Omental fat pad (tissue), 4 donors: ENCODE data around the gene PTPRCAP. TPM values are rescaled to one million over a fixed set of nuclear protein-coding genes. Genes with fewer than 3 reads are reported as not detected.

Source experiments
- ATAC-seq: fragments of 150-250 bp; one replicate; pipeline ENCODE4 v1.9.1; 2016; ENCODE audit warnings: mild to moderate bottlenecking, moderate library complexity; ENCODE audit not compliant: low FRiP score
- DNase-seq: peaks from one replicate; pipeline ENCODE4 v3.0.0-alpha.2; 2019; ENCODE audit warnings: low spot score
- total RNA-seq, 4 donors: library from RNA; depleted of rRNA; stranded (reverse); fragments of >200 nt; gene quantifications; one replicate each; pipeline ENCODE4 v1.1.0, GENCODE V29; 2016
- TF ChIP-seq, protein P1 (sequence below), 3 donors: fragments of 450-650 bp; IDR thresholded peaks; one replicate each; pipeline ENCODE4 v1.5.1; 2016 to 2017; ENCODE audit warnings: antibody characterized with exemption in 3 of 3, mild to moderate bottlenecking in 3 of 3, moderate library complexity in 2 of 3

PTPRCAP gene
- total RNA-seq, 4 donors from 2014 or later, result 5.5 to 6.7 (median 6.3) TPM

DNA sequence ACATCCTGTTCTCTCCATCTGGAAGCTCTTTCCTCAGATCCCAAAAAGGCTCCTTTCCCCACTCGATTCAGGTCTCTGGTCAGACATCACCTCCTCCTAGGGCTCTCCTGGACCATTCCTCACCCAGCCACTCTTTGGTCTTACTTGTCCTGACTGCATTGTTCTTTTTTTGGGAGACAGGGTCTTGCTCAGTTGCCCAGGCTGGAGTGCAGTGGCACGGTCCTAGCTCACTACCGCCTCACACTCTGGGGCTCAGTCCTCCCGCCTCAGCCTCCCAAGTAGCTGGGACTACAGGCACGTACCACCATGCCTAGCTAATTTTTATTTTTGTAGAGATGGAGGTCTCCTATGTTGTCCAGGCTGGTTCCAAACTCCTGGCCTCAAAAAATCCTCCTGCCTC, 8.0 kb upstream of the PTPRCAP start:
- ATAC-seq (no peak), DNase-seq (no peak)
- TF ChIP-seq, protein P1, sequence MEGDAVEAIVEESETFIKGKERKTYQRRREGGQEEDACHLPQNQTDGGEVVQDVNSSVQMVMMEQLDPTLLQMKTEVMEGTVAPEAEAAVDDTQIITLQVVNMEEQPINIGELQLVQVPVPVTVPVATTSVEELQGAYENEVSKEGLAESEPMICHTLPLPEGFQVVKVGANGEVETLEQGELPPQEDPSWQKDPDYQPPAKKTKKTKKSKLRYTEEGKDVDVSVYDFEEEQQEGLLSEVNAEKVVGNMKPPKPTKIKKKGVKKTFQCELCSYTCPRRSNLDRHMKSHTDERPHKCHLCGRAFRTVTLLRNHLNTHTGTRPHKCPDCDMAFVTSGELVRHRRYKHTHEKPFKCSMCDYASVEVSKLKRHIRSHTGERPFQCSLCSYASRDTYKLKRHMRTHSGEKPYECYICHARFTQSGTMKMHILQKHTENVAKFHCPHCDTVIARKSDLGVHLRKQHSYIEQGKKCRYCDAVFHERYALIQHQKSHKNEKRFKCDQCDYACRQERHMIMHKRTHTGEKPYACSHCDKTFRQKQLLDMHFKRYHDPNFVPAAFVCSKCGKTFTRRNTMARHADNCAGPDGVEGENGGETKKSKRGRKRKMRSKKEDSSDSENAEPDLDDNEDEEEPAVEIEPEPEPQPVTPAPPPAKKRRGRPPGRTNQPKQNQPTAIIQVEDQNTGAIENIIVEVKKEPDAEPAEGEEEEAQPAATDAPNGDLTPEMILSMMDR (IDR thresholded peaks at IDR 0.05), result no peak

DNA sequence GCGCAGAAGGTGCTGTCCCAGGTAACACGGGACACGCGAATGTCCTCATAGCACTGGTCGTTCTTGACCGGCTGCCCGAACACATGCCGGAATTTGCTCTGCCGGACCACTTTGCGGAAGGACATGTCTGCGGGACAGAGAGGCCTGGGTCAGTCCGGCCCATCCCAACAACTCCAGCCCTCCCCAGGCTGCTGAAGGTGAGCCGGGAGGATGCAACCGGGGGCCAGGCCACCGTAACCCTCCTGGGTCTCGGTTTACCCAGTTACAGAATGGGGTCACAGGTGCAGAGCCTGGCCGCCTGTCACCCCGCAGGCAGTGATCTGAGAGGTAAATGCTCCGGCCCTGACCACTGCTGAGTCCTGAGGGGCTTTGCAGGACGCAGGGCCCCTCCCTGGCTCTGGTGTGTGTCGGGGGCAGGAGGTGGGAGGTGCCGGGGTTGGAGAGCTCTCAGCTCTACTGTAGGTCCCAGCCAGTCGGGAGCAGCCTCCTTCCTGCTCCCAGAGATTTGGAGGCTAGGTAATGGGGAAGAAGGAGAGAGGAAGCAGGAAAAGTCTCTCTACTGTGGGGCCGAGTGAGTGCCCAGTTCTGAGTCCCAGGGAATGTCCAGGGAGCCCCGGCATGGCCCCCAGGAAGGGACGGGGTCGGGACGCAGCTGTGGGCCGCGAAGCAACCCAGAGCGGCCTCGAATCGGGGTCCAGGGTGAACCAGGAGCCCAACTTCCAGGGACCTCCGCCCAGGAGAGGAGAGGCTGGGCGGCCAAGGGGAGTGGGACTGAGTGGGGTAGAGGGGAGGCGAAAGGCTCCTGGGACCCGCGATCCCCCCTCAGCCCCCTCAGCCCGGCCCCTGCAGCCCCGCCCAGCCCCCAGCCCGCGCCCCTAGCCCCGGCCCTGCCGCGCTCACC, 5.3 kb upstream of the PTPRCAP start:
- TF ChIP-seq, protein P1 (IDR thresholded peaks at IDR 0.05), result no peak
- ATAC-seq (peak; percentile 20), DNase-seq (no peak)

DNA sequence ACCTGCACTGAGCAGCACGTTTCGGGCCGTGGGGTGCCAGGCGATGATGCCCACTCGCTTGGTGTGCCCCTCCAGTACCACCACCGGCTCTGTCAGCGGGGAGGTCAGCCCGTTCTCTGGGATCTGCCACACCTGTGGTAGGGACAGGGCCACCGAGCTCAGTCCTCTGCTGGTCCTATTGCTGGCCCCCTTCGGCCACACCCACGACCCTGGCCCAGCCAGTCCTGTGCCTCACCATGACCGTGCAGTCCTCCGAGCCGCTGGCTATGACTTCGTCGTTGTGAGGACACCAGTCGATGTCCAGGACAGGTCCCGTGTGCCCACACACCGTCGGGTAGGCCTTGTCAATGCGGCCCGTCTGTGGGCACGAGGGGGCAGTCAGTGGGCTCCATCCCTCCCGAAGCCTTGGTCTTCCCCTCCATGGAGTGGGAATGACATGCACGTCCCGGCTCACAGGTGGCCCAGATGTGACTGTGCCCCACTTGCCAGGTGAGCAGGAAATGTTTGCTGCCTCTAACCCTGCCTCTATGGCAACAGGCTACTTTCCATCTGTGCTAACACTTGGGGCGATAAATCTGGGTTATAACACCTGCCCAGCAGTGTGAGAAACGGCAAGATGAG, 4.4 kb upstream of the PTPRCAP start:
- DNase-seq (no peak), ATAC-seq (no peak)
- TF ChIP-seq, protein P1 (IDR thresholded peaks at IDR 0.05), result no peak

DNA sequence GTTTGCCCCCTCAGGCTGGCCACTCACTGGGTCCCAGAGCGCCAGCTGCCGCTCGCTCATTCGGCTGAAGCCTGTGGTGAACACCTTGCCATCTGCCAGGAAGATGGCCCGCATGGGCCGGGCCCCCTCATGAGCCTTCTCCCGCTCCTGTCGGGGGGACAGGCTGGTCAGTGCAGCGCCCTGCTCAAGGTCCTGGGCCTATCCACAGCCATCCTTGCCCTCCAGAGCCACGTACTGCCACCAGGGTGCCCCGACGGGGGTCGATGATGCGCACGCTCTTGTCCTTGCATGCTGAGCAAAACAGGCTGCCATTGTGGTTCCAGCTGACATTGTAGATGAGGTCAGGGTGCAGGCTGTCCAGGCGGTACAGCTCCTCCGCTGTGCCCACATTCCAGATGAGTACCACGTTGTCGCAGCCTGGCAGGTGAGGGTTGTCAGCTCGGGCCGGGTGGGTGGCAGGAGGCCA, 3.6 kb upstream of the PTPRCAP start:
- DNase-seq (no peak), ATAC-seq (no peak)
- TF ChIP-seq, protein P1 (IDR thresholded peaks at IDR 0.05), result no peak

DNA sequence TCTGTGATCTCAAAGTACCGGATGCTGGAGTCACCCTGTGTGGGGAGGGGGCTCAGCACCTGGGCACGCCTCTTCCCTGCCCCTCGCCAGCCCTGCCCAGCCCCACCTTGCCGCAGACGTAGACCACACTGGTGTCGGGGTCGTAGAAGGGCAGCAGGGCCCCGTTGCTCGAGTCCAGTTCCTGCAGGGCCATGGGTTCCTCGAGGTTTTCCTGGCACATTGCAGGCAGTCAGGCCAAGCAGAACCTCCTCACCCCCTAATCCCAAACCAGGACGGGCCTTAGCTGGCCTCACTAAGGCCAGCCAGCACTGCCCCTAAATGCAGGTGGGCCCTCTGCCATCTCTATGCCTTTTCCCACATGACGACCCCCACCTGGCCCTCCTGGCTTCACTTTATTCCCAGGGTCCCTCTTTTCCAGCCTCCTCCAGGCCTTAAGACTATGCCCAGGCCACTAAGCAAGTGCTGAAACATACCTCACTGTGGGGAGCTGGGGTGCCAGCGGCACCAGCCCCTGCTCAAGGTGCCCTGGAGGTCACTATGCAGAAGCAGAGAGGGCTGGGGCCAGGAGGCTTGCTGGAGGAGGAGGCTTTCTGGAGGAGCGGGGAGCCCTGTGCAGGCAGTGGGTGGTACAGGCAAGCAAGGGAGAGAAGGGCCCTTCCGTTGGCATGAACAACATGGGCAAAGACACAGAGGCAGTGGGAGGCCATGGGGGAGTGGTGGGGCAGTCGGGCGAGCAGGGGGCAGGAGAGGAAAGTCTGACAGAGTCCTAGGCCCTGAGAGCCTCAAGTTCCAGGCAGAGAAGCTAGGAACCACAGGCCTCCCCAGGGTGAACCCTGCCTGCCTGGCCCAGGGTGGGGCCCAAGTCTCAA, 3.0 kb upstream of the PTPRCAP start:
- no peak for DNase-seq
- TF ChIP-seq, protein P1 (IDR thresholded peaks at IDR 0.05), result no peak

GRCh38 chr11:67439321-67440228, 2.1 kb upstream of the PTPRCAP start:
- DNase-seq (no peak), ATAC-seq (no peak)
- TF ChIP-seq, protein P1 (IDR thresholded peaks at IDR 0.05), result no peak

More for the DNA sequence above, 3.0 kb upstream of the PTPRCAP start:
- no peak for ATAC-seq
